LNCAP (cell line): Measurements from ENCODE around the gene CACNA2D4.

Experiments used
- CTCF ChIP-seq: fragments of 450-650 bp; IDR thresholded peaks from 2 replicates; pipeline ENCODE4 v1.5.1; 2017; ENCODE audit warnings: mild to moderate bottlenecking

The CACNA2D4 gene

GRCh38 chr12:1881936-1882335 lies 36.5 kb downstream of the CACNA2D4 start:
- TF ChIP-seq CTCF, result no peak

- no peak for TF ChIP-seq CTCF
These were observed 37.2 kb downstream of the CACNA2D4 start for GRCh38 chr12:1881301-1881700.

DNA sequence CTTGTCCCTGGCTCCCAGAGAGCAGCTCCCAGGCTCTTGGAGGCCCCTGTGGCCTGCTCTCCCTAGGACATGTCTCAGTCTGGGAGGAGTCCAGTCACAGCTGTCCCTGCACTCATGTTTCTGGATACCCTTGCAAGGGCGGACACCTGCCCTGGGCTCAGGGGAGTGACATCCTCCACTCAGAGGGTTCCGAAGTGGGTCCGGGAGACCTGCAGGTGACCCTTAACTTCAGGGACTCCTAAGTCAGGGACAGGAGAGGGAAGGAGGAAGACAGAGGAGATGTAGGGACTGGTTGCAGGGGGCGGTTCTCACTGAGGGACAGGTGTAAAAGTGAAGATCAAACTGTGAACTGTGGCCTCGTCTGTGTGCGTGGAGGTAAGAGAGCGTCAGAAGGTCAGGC lies 37.6 kb downstream of the CACNA2D4 start:
- TF ChIP-seq CTCF, result no peak

GRCh38 chr12:1880153-1880845 lies 38.2 kb downstream of the CACNA2D4 start:
- no peak for TF ChIP-seq CTCF

DNA sequence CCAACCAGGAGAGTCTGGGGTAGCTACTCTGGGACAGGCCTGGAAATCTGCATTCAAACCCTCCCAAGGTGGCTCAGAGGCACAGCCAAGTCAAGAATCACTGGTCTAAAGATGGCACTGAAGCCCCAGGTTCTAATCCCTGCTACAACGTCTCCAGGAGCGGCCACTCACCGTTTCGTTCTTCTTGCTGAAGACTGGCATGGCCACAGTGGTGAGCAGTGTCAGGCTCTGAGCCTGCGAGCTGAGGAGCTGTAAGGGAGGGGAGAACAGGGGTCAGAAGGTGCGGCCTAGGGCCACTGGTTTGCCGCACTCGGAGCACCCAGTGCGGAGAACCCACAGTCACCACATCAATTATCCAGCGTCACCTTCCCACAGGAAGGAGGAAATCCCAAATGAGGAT lies 38.8 kb downstream of the CACNA2D4 start:
- TF ChIP-seq CTCF, result no peak

DNA sequence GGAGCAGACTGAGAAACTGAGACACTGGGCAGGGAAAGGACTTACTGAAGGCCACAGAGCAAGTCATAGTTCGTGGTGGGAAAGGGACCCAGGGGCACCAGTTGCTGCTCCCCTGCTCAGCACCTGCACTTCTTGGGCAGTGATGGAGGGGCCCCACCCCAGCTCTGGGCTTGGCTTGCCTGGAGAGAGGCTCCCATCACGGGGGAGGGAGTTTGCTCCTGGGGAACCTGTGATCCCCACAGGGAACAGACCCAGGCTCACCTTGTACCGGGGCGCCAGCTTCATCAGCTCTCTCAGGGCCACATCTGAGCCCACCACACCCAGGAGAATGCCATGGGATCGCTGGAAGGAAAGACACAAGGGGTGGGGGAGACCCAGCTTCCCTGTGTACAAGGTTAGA lies 39.8 kb downstream of the CACNA2D4 start:
- TF ChIP-seq CTCF, result no peak

- TF ChIP-seq CTCF, result no peak
These were observed 40.2 kb downstream of the CACNA2D4 start for GRCh38 chr12:1878214-1878613.
